Dermis blood vessel endothelial cell (primary cell): ENCODE results near the gene ARL6IP1. TPM values are rescaled to one million over a fixed set of nuclear protein-coding genes. Genes with fewer than 3 reads are reported as not detected.
A peak's percentile ranks its signal among the peaks of the same experiment; 100 is the strongest.

ENCODE experiments used
- DNase-seq: peaks from one replicate; pipeline ENCODE4 v3.0.0; 2010
- total RNA-seq: library from RNA; depleted of rRNA; stranded (reverse); fragments of >200 nt; gene quantifications from 2 replicates; pipeline ENCODE4 v1.2.3, GENCODE V29; 2014

ARL6IP1 gene
- total RNA-seq: 795 and 1,035 TPM in 2 replicates

GRCh38 chr16:18801145-18801972 is at the start of gene ARL6IP1:
TSS of gene ARL6IP1 (minus strand) at chr16:18801549. CDS start at chr16:18801466, 83 bp downstream.
- DNase-seq: peak; percentile 100

- DNase-seq: no peak
Measured at GRCh38 chr16:18846416-18846815, 45.1 kb upstream of the ARL6IP1 start.

- no peak for DNase-seq
Measured at GRCh38 chr16:18842565-18842964, 41.2 kb upstream of the ARL6IP1 start.

GRCh38 chr16:18841833-18842525 is 40.6 kb upstream of the ARL6IP1 start:
- DNase-seq: no peak

GRCh38 chr16:18839555-18839954 is 38.2 kb upstream of the ARL6IP1 start:
- no peak for DNase-seq

- no peak for DNase-seq
Measured at GRCh38 chr16:18836702-18837101, 35.4 kb upstream of the ARL6IP1 start.

- DNase-seq: no peak
Measured at GRCh38 chr16:18834864-18835263, 33.5 kb upstream of the ARL6IP1 start.

- DNase-seq: no peak
Measured at GRCh38 chr16:18833707-18834505, 32.6 kb upstream of the ARL6IP1 start.

- no peak for DNase-seq
Measured at GRCh38 chr16:18832613-18833012, 31.3 kb upstream of the ARL6IP1 start.

GRCh38 chr16:18832006-18832405 is 30.7 kb upstream of the ARL6IP1 start:
- DNase-seq: no peak

- no peak for DNase-seq
Measured at GRCh38 chr16:18829251-18829650, 27.9 kb upstream of the ARL6IP1 start.

- DNase-seq: no peak
Measured at GRCh38 chr16:18827890-18828289, 26.5 kb upstream of the ARL6IP1 start.

- no peak for DNase-seq
Measured at GRCh38 chr16:18816286-18816685, 14.9 kb upstream of the ARL6IP1 start.

GRCh38 chr16:18811925-18812324 is 10.6 kb upstream of the ARL6IP1 start:
- no peak for DNase-seq

- no peak for DNase-seq
Measured at GRCh38 chr16:18809165-18809564, 7.8 kb upstream of the ARL6IP1 start.

- no peak for DNase-seq
Measured at GRCh38 chr16:18805257-18805773, 4.0 kb upstream of the ARL6IP1 start.

- peak; percentile 26 for DNase-seq
Measured at GRCh38 chr16:18804540-18804939, 3.2 kb upstream of the ARL6IP1 start.

GRCh38 chr16:18803569-18804462 is 2.5 kb upstream of the ARL6IP1 start:
- peak; percentile 82 for DNase-seq

- no peak for DNase-seq
Measured at GRCh38 chr16:18802767-18803343, 1.5 kb upstream of the ARL6IP1 start.

- DNase-seq: peak; percentile 49
Measured at GRCh38 chr16:18800775-18801144, 589 bp downstream of the ARL6IP1 start.

GRCh38 chr16:18800293-18800692 is 1.1 kb downstream of the ARL6IP1 start:
- no peak for DNase-seq

- no peak for DNase-seq
Measured at GRCh38 chr16:18799500-18799899, 1.8 kb downstream of the ARL6IP1 start.
